MCF 10A (cell line): ENCODE measurements around the gene DPY19L3. TPM values are rescaled to one million over a fixed set of nuclear protein-coding genes. Genes with fewer than 3 reads are reported as not detected.

Source experiments
- BruUV-seq: library from RNA; stranded (reverse); fragments of 400-500 nt; replicated peaks from 2 replicates; lab custom pipeline; 2021; lab: Mats Ljungman, UMichigan
- CTCF ChIA-PET: fragments of 300-600 bp; sonication (Branson Sonifier 250); formaldehyde crosslinking; extraction: SDS; loops from one replicate; lab custom pipeline; 2021; ENCODE audit warnings: antibody characterized with exemption, inconsistent platforms; lab: Yijun Ruan, JAX
- POLR2A ChIA-PET: fragments of 300-600, 350-650 bp; sonication (Branson Sonifier 250); formaldehyde crosslinking; extraction: SDS; loops from one replicate; lab custom pipeline; 2020; ENCODE audit warnings: antibody characterized with exemption, inconsistent platforms; lab: Yijun Ruan, JAX
- DNase-seq: peaks from one replicate; pipeline ENCODE4 v3.0.0-alpha.2; 2018; ENCODE audit not compliant: unreplicated experiment
- H3K27ac Mint-ChIP-seq: one replicate; pipeline ENCODE4 v1.8.0; 2022; ENCODE audit warnings: mild to moderate bottlenecking, low read depth, mixed read lengths; ENCODE audit not compliant: unreplicated experiment
- H3K27me3 Mint-ChIP-seq: one replicate; pipeline ENCODE4 v1.8.0; 2022; ENCODE audit warnings: mixed read lengths; ENCODE audit not compliant: insufficient read depth, unreplicated experiment
- H3K36me3 Mint-ChIP-seq: one replicate; pipeline ENCODE4 v1.8.0; 2022; ENCODE audit warnings: mild to moderate bottlenecking, moderate library complexity, mixed read lengths; ENCODE audit not compliant: insufficient read depth, unreplicated experiment
- H3K4me1 Mint-ChIP-seq: one replicate; pipeline ENCODE4 v1.8.0; 2022; ENCODE audit warnings: mixed read lengths; ENCODE audit not compliant: insufficient read depth, unreplicated experiment
- H3K4me3 Mint-ChIP-seq: one replicate; pipeline ENCODE4 v1.8.0; 2022; ENCODE audit warnings: mild to moderate bottlenecking, moderate library complexity, mixed read lengths; ENCODE audit not compliant: unreplicated experiment
- H3K9me3 Mint-ChIP-seq: one replicate; pipeline ENCODE4 v1.8.0; 2022; ENCODE audit warnings: mixed read lengths; ENCODE audit not compliant: unreplicated experiment
- intact Hi-C: fragments of 100-400 bp; cut with micrococcal nuclease; formaldehyde crosslinking; loops from 2 replicates; pipeline ENCODE4 v1.14.1; 2022
- total RNA-seq: library from RNA; stranded (reverse); gene quantifications from 2 replicates; pipeline ENCODE4 v1.2.3, GENCODE V29; 2022
- TF ChIP-seq, protein P1 (sequence below): fragments of 200-600 bp; IDR thresholded peaks from one replicate; pipeline ENCODE4 v1.8.0; 2022; ENCODE audit warnings: antibody characterized with exemption, mild to moderate bottlenecking; ENCODE audit not compliant: unreplicated experiment

DPY19L3 gene
- total RNA-seq, 1 experiment from 2014 or later, result 43.8 TPM

DNA sequence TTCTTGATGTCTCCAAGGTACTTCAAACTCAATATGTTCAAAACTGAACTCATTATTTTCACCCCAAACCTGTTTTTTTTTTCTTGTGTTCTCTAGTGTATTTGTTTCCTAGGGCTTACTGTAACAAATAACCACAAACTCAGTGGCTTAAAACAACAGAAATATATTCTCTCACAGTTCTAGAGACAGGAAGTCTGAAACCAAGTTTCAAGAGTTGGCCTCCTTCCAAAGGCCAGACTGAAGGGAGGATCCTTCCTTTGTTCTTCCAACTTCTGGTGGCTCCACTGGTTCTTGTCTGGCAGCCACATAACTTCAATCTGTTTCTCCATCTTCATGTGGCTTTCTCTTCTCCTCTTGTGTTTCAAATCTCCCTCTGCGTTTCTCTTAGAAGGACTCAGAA, 113.5 kb downstream of the DPY19L3 start:
- TF ChIP-seq, protein P1, sequence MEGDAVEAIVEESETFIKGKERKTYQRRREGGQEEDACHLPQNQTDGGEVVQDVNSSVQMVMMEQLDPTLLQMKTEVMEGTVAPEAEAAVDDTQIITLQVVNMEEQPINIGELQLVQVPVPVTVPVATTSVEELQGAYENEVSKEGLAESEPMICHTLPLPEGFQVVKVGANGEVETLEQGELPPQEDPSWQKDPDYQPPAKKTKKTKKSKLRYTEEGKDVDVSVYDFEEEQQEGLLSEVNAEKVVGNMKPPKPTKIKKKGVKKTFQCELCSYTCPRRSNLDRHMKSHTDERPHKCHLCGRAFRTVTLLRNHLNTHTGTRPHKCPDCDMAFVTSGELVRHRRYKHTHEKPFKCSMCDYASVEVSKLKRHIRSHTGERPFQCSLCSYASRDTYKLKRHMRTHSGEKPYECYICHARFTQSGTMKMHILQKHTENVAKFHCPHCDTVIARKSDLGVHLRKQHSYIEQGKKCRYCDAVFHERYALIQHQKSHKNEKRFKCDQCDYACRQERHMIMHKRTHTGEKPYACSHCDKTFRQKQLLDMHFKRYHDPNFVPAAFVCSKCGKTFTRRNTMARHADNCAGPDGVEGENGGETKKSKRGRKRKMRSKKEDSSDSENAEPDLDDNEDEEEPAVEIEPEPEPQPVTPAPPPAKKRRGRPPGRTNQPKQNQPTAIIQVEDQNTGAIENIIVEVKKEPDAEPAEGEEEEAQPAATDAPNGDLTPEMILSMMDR, result no peak
- H3K36me3 Mint-ChIP-seq, result no peaks in the 10 kb centered on the region
- BruUV-seq, result no TSS peak
- H3K27ac Mint-ChIP-seq, result no peak overlapping the region
- H3K9me3 Mint-ChIP-seq, result peaks cover 16% of the 10 kb centered on the region
- DNase-seq, result peak; percentile 9
- H3K4me1 Mint-ChIP-seq, result no peaks in the 10 kb centered on the region
- H3K27me3 Mint-ChIP-seq, result no peaks in the 10 kb centered on the region
- intact Hi-C loops, result no loop called here
- CTCF ChIA-PET, result interaction anchor here (0.6 kb wide), 3 partner anchors 14 to 96 kb away, joined by 3 to 4 read pairs (median 3); no protein-coding TSS in a partner anchor
- no peak overlapping the region for H3K4me3 Mint-ChIP-seq
- POLR2A ChIA-PET, result no interaction called here

DNA sequence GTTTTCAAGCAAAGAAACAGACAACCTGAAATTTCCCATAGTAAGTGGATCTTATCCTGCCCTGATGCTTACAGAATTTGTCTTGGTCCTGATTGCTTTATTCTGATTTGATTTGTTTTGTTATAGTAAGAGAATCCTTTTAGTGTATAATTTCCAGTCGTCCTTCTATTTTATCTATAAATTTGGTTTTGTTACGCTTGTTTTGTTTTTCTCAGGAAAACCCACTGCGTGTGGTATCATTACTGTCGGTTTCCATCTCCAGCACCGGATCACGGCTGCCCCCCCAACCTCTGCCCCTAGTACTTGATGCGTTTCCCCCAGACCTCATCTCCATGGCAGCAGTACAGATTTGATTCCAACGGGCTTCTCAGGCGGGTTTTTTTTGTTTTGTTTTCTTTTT, 117.4 kb downstream of the DPY19L3 start:
- Mint-ChIP-seq H3K4me3 (no peak overlapping the region), H3K27ac (no peak overlapping the region), H3K4me1 (no peaks in the 10 kb centered on the region), H3K27me3 (no peaks in the 10 kb centered on the region), H3K9me3 (peaks cover 8% of the 10 kb centered on the region), H3K36me3 (no peaks in the 10 kb centered on the region)
- ChIA-PET POLR2A (no interaction called here), CTCF (interaction anchor here (0.6 kb wide), 1 partner anchor 11 kb away, joined by 4 read pairs; no protein-coding TSS in a partner anchor)
- intact Hi-C loops, result no loop called here
- TF ChIP-seq, protein P1, result no peak
- BruUV-seq, result no TSS peak
- DNase-seq, result no peak

DNA sequence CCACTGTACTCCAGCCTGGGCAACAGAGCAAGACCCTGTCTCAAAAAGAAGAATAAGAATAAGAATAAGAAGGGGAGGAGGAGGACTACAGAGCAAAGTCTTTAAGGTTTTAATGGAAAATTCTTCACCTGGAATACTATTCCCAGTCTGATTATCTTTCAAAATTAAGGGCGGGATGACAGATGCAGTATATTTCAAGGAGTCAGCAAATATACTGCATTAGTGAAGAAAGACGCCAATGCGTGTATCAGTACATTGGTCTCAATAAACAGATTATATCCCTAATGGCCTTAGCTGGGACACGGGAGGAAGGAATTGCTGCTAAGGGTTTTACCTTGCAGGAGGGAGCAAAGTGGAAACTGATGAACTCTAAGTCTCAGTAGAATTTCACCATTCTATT, 121.3 kb downstream of the DPY19L3 start:
- DNase-seq, result no peak
- POLR2A ChIA-PET, result no interaction called here
- no peak overlapping the region for H3K27ac Mint-ChIP-seq
- TF ChIP-seq, protein P1, result no peak
- BruUV-seq, result no TSS peak
- CTCF ChIA-PET, result no interaction called here
- H3K4me3 Mint-ChIP-seq, result no peak overlapping the region
- intact Hi-C loops, result no loop called here
- H3K4me1 Mint-ChIP-seq, result no peaks in the 10 kb centered on the region
- no peaks in the 10 kb centered on the region for H3K9me3 Mint-ChIP-seq
- no peaks in the 10 kb centered on the region for H3K27me3 Mint-ChIP-seq
- no peaks in the 10 kb centered on the region for H3K36me3 Mint-ChIP-seq

DNA sequence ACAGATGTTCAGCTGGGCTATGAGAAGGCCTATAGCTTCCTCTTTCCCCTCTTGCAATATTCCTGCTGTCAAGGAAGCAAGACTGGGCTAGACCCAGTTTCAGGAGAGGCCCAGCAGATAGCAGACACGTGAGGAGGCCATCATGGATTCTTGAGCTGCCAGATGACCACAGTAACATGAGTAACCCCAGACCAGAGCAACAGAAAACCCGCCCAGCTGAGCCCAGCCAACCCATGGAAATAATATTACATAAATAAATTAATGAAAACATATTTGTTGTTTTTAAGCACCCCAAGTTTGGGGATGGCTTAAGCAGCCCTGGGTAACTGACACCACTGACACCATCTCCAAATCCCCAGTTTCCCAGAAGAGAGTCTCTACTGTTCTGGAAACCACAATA, 125.2 kb downstream of the DPY19L3 start:
- TF ChIP-seq, protein P1, result no peak
- CTCF ChIA-PET, result interaction anchor here (0.6 to 1.0 kb wide), 2 partner anchors 13 to 126 kb away, joined by 3 to 5 read pairs; no protein-coding TSS in a partner anchor

More for the DNA sequence above, 125.2 kb downstream of the DPY19L3 start:
- Mint-ChIP-seq H3K9me3 (no peaks in the 10 kb centered on the region), H3K4me3 (no peak overlapping the region), H3K36me3 (no peaks in the 10 kb centered on the region), H3K27ac (no peak overlapping the region), H3K27me3 (no peaks in the 10 kb centered on the region), H3K4me1 (no peaks in the 10 kb centered on the region)
- POLR2A ChIA-PET, result no interaction called here
- intact Hi-C loops, result no loop called here
- no peak for DNase-seq
- no TSS peak for BruUV-seq
